Lower leg skin (tissue), 4 donors: Measurements from ENCODE around the gene SORCS2. TPM values are rescaled to one million over a fixed set of nuclear protein-coding genes. Genes with fewer than 3 reads are reported as not detected.
"Not testable (repeated sequence)": the region's sequence is repeated elsewhere in the genome, so short reads cannot be mapped to it uniquely, and the experiment has no call there.

Experiments used
- DNase-seq, 2 donors: peaks; one replicate each; pipeline ENCODE4 v3.0.0-alpha.2; 2019; ENCODE audit warnings: low spot score in 2 of 2
- H3K4me3 ChIP-seq: fragments of 200-600 bp; sonication (generic); 2 replicates; pipeline ENCODE4 v1.5.1; 2017; ENCODE audit warnings: mild to moderate bottlenecking, low read depth; ENCODE audit not compliant: poor library complexity, severe bottlenecking
- CTCF ChIP-seq, 3 donors: fragments of 450-650 bp; IDR thresholded peaks; one replicate each; pipeline ENCODE4 v1.5.1; 2016; ENCODE audit warnings: antibody characterized with exemption in 3 of 3, mild to moderate bottlenecking in 3 of 3, moderate library complexity in 2 of 3
- POLR2A ChIP-seq, 2 donors: fragments of 450-650 bp; IDR thresholded peaks; one replicate each; pipeline ENCODE4 v1.6.1; 2016 to 2017; ENCODE audit warnings: antibody characterized with exemption in 2 of 2, mild to moderate bottlenecking in 1 of 2, moderate library complexity in 1 of 2
- WGBS, 2 donors: methylation state at CpG; one replicate each; pipeline ENCODE4 v1.1.5; 2018; 5-methylcytosine and 5-hydroxymethylcytosine counted together
- intact Hi-C: fragments of 100-400 bp; cut with DNase I; formaldehyde crosslinking; loops from one replicate; pipeline ENCODE4 v1.15.0; 2023; ENCODE audit warnings: low total_unique reads
- total RNA-seq, 4 donors: library from RNA; depleted of rRNA; stranded (reverse); fragments of >200 nt; gene quantifications; one replicate each; pipeline ENCODE4 v1.1.0, GENCODE V29; 2016

Gene SORCS2
- total RNA-seq, 4 donors from 2014 or later = 1.1 to 6.4 (median 1.5) TPM

- no peak overlapping the region for H3K4me3 ChIP-seq
- DNase-seq = peak in 1 of 2 donors; percentile 67
- intact Hi-C loops = no loop called here
- TF ChIP-seq CTCF (IDR thresholded peaks at IDR 0.05) = no peak
- no peak for TF ChIP-seq POLR2A (IDR thresholded peaks at IDR 0.05)
- 77 to 80% methylated on average over 6 of the region's 6 CpGs for WGBS, 2 donors
Observed at GRCh38 chr4:7161721-7162214, 30.6 kb upstream of the SORCS2 start.

- DNase-seq = peak in 1 of 2 donors; percentile 12
- intact Hi-C loops = not testable (repeated sequence)
Observed at GRCh38 chr4:7165056-7165873, 27.1 kb upstream of the SORCS2 start.

GRCh38 chr4:7165874-7166201 is 26.5 kb upstream of the SORCS2 start:
- no peak for TF ChIP-seq CTCF (IDR thresholded peaks at IDR 0.05)
- DNase-seq = peak in 1 of 2 donors; percentile 74
- no peak overlapping the region for H3K4me3 ChIP-seq
- intact Hi-C loops = no loop called here
- WGBS, 2 donors = 90% methylated on average over 9 of the region's 9 CpGs

More at GRCh38 chr4:7165056-7165873, 27.1 kb upstream of the SORCS2 start:
- 84 to 85% methylated on average over 28 of the region's 28 CpGs for WGBS, 2 donors
- not testable (repeated sequence) for H3K4me3 ChIP-seq

GRCh38 chr4:7166237-7166636 is 26.1 kb upstream of the SORCS2 start:
- WGBS, 2 donors = 94 to 95% methylated on average over 3 of the region's 3 CpGs
- intact Hi-C loops = no loop called here
- TF ChIP-seq CTCF (IDR thresholded peaks at IDR 0.05) = no peak
- no peak overlapping the region for H3K4me3 ChIP-seq
- peak in 1 of 2 donors; percentile 54 for DNase-seq

GRCh38 chr4:7166981-7167700 is 25.2 kb upstream of the SORCS2 start:
- WGBS, 2 donors = 59 to 69% methylated on average over 17 of the region's 17 CpGs
- DNase-seq = peak in 1 of 2 donors; percentile 76
- intact Hi-C loops = no loop called here
- H3K4me3 ChIP-seq = no peak overlapping the region
- no peak for TF ChIP-seq CTCF (IDR thresholded peaks at IDR 0.05)
- TF ChIP-seq POLR2A (IDR thresholded peaks at IDR 0.05) = no peak

GRCh38 chr4:7167706-7168105 is 24.6 kb upstream of the SORCS2 start:
- intact Hi-C loops = no loop called here
- no peak overlapping the region for H3K4me3 ChIP-seq
- TF ChIP-seq POLR2A (IDR thresholded peaks at IDR 0.05) = no peak
- TF ChIP-seq CTCF (IDR thresholded peaks at IDR 0.05) = no peak
- DNase-seq = peak in 1 of 2 donors; percentile 76
- WGBS, 2 donors = 54 to 55% methylated on average over 4 of the region's 4 CpGs
